IPS-NIHi7 (cell line): ENCODE measurements around the gene SIKE1.
"Not testable (repeated sequence)": the region's sequence is repeated elsewhere in the genome, so short reads cannot be mapped to it uniquely, and the experiment has no call there.

ENCODE experiments used
- DNase-seq: peaks from one replicate; pipeline ENCODE4 v3.0.0; 2012; ENCODE audit warnings: mixed read lengths; ENCODE audit errors: extremely low spot score

SIKE1 gene

GRCh38 chr1:114755006-114755931 is 25.2 kb downstream of the SIKE1 start:
- no peak for DNase-seq

GRCh38 chr1:114753702-114754101 is 26.8 kb downstream of the SIKE1 start:
- not testable (repeated sequence) for DNase-seq

GRCh38 chr1:114753143-114753542 is 27.3 kb downstream of the SIKE1 start:
- DNase-seq, result no peak

GRCh38 chr1:114750780-114751179 is 29.7 kb downstream of the SIKE1 start:
- no peak for DNase-seq

GRCh38 chr1:114749835-114750234 is 30.6 kb downstream of the SIKE1 start:
- DNase-seq, result no peak

- DNase-seq, result no peak
Observed at GRCh38 chr1:114746450-114747121, 33.9 kb downstream of the SIKE1 start.

- DNase-seq, result no peak
Observed at GRCh38 chr1:114745291-114745690, 35.2 kb downstream of the SIKE1 start.

GRCh38 chr1:114741963-114742746 is 38.3 kb downstream of the SIKE1 start:
- DNase-seq, result no peak

- no peak for DNase-seq
Observed at GRCh38 chr1:114740331-114740730, 40.2 kb downstream of the SIKE1 start.

- no peak for DNase-seq
Observed at GRCh38 chr1:114737314-114737849, 43.1 kb downstream of the SIKE1 start.

- DNase-seq, result no peak
Observed at GRCh38 chr1:114735479-114735878, 45.0 kb downstream of the SIKE1 start.

- no peak for DNase-seq
Observed at GRCh38 chr1:114729782-114730181, 50.7 kb downstream of the SIKE1 start.

GRCh38 chr1:114728553-114728952 is 51.9 kb downstream of the SIKE1 start:
- DNase-seq, result no peak

GRCh38 chr1:114725230-114725629 is 55.3 kb downstream of the SIKE1 start:
- DNase-seq, result no peak

- no peak for DNase-seq
Observed at GRCh38 chr1:114723915-114724314, 56.6 kb downstream of the SIKE1 start.

- no peak for DNase-seq
Observed at GRCh38 chr1:114723457-114723856, 57.0 kb downstream of the SIKE1 start.

GRCh38 chr1:114720492-114720891 is 60.0 kb downstream of the SIKE1 start:
- DNase-seq, result no peak
